ENCODE data around the gene NAV2.

- TF ChIP-seq MAX (IDR thresholded peaks at IDR 0.05) = no peak
- TF ChIP-seq POLR2A (IDR thresholded peaks at IDR 0.05; ENCODE audit: borderline replicate concordance, extremely low read depth, insufficient read depth, insufficient read length) = no peak
- no peak for TF ChIP-seq POLR2AphosphoS5 (IDR thresholded peaks at IDR 0.05; ENCODE audit: low read depth, low read length)
- TF ChIP-seq RAD21 (IDR thresholded peaks at IDR 0.05; ENCODE audit: low read depth) = no peak
- no peak for TF ChIP-seq CTCF (IDR thresholded peaks at IDR 0.05 in 2 of 3, conservative IDR thresholded peaks at IDR 0.05 in 1 of 3; ENCODE audit: borderline replicate concordance in 1 of 3, insufficient read depth in 1 of 3, low read depth in 2 of 3, low read length in 2 of 3)
- no peak for TF ChIP-seq SIN3A (IDR thresholded peaks at IDR 0.05; ENCODE audit: low read depth)
- no peak for TF ChIP-seq EZH2 (IDR thresholded peaks at IDR 0.05)
- TF ChIP-seq ELF1 (IDR thresholded peaks at IDR 0.05; ENCODE audit: borderline replicate concordance, low read depth) = no peak
- TF ChIP-seq CEBPB (IDR thresholded peaks at IDR 0.05; ENCODE audit: low read depth) = no peak
- no peak for TF ChIP-seq SP1 (IDR thresholded peaks at IDR 0.05; ENCODE audit: low read depth)
- no peak for TF ChIP-seq ZNF274 (IDR thresholded peaks at IDR 0.05; ENCODE audit: low read depth, low read length)
- no peak for TF ChIP-seq YY1 (IDR thresholded peaks at IDR 0.05; ENCODE audit: extremely low read depth, insufficient replicate concordance, low read depth, low read length)
- no peak for TF ChIP-seq EZH2phosphoT487 (IDR thresholded peaks at IDR 0.05; ENCODE audit: borderline replicate concordance)
Measured at GRCh38 chr11:20004866-20005265, 292.2 kb downstream of the NAV2 start.

Data from HCT116 (cell line).